ENCODE data around the gene C12orf42. TPM values are rescaled to one million over a fixed set of nuclear protein-coding genes. Genes with fewer than 3 reads are reported as not detected.

The C12orf42 gene
- total and polyA plus RNA-seq, 4 donors = 0.14 to 0.17 TPM; not detected in 2

GRCh38 chr12:103373088-103373523 lies 122.7 kb downstream of the C12orf42 start:
- Histone ChIP-seq H3K9me3 (ENCODE audit: control insufficient read depth in 4 of 4, low read length in 3 of 4) (no peaks in the 10 kb centered on the region), H3K9ac (ENCODE audit: low read depth in 1 of 2, low read length in 2 of 2) (no peak overlapping the region), H3K27ac (ENCODE audit: low read depth in 1 of 2, low read length in 2 of 2) (no peak overlapping the region), H3K36me3 (ENCODE audit: control insufficient read depth in 4 of 4, insufficient read depth in 3 of 4, low read depth in 1 of 4, low read length in 3 of 4) (peaks cover 0 to 2% (median 0%) of the 10 kb centered on the region in 4 donors), H3K27me3 (ENCODE audit: control insufficient read depth in 4 of 4, insufficient read depth in 4 of 4, low read length in 3 of 4) (no peaks in the 10 kb centered on the region), H3K4me3 (ENCODE audit: low read depth in 1 of 3, low read length in 3 of 3) (no peak overlapping the region), H3K4me1 (ENCODE audit: control insufficient read depth in 4 of 4, insufficient read depth in 4 of 4, low read length in 3 of 4) (no peaks in the 10 kb centered on the region)
- no peak for DNase-seq (ENCODE audit: low spot score)
- 47% methylated on average over 4 of the region's 4 CpGs for WGBS
- TF ChIP-seq MAX (IDR thresholded peaks at IDR 0.05) (no peak), EGR1 (IDR thresholded peaks at IDR 0.05; ENCODE audit: low read depth in 2 of 2) (no peak), JUND (IDR thresholded peaks at IDR 0.05) (no peak), SP1 (IDR thresholded peaks at IDR 0.05) (no peak), ATF3 (IDR thresholded peaks at IDR 0.05) (no peak), NR2F2 (IDR thresholded peaks at IDR 0.05) (no peak), ZBTB33 (IDR thresholded peaks at IDR 0.05) (no peak), HNF4A (conservative IDR thresholded peaks at IDR 0.05) (no peak), HNF4G (IDR thresholded peaks at IDR 0.05) (no peak), FOXA1 (IDR thresholded peaks at IDR 0.05) (no peak), RAD21 (IDR thresholded peaks at IDR 0.05) (no peak), RXRA (IDR thresholded peaks at IDR 0.05) (no peak)

- WGBS = 94% methylated on average over 1 of the region's 1 CpG
- no peak for TF ChIP-seq SP1 (IDR thresholded peaks at IDR 0.05)
- TF ChIP-seq CTCF (IDR thresholded peaks at IDR 0.05; ENCODE audit: low read depth, low read length, missing input control) = no peak
- Histone ChIP-seq H3K9ac (ENCODE audit: low read depth in 1 of 2, low read length in 2 of 2) (no peak overlapping the region), H3K36me3 (ENCODE audit: control insufficient read depth in 4 of 4, insufficient read depth in 3 of 4, low read depth in 1 of 4, low read length in 3 of 4) (no peaks in the 10 kb centered on the region), H3K27ac (ENCODE audit: low read depth in 1 of 2, low read length in 2 of 2) (no peak overlapping the region), H3K4me3 (ENCODE audit: low read depth in 1 of 3, low read length in 3 of 3) (no peak overlapping the region), H3K4me1 (ENCODE audit: control insufficient read depth in 4 of 4, insufficient read depth in 4 of 4, low read length in 3 of 4) (no peaks in the 10 kb centered on the region), H3K9me3 (ENCODE audit: control insufficient read depth in 4 of 4, low read length in 3 of 4) (peaks cover 0 to 3% (median under 1%) of the 10 kb centered on the region in 4 donors), H3K27me3 (ENCODE audit: control insufficient read depth in 4 of 4, insufficient read depth in 4 of 4, low read length in 3 of 4) (no peaks in the 10 kb centered on the region)
- DNase-seq (ENCODE audit: low spot score) = no peak
Observed at GRCh38 chr12:103369929-103370328, 125.8 kb downstream of the C12orf42 start.

GRCh38 chr12:103368167-103368566 lies 127.6 kb downstream of the C12orf42 start:
- WGBS = 86% methylated on average over 1 of the region's 1 CpG
- H3K36me3 ChIP-seq (ENCODE audit: control insufficient read depth in 4 of 4, insufficient read depth in 3 of 4, low read depth in 1 of 4, low read length in 3 of 4) = no peaks in the 10 kb centered on the region
- H3K27ac ChIP-seq (ENCODE audit: low read depth in 1 of 2, low read length in 2 of 2) = no peak overlapping the region
- H3K9me3 ChIP-seq (ENCODE audit: control insufficient read depth in 4 of 4, low read length in 3 of 4) = peaks cover 0 to 3% (median under 1%) of the 10 kb centered on the region in 4 donors
- no peaks in the 10 kb centered on the region for H3K4me1 ChIP-seq (ENCODE audit: control insufficient read depth in 4 of 4, insufficient read depth in 4 of 4, low read length in 3 of 4)
- H3K4me3 ChIP-seq (ENCODE audit: low read depth in 1 of 3, low read length in 3 of 3) = no peak overlapping the region
- no peak for DNase-seq (ENCODE audit: low spot score)
- no peaks in the 10 kb centered on the region for H3K27me3 ChIP-seq (ENCODE audit: control insufficient read depth in 4 of 4, insufficient read depth in 4 of 4, low read length in 3 of 4)
- no peak overlapping the region for H3K9ac ChIP-seq (ENCODE audit: low read depth in 1 of 2, low read length in 2 of 2)
- TF ChIP-seq YY1 (IDR thresholded peaks at IDR 0.05) (no peak), HNF4G (IDR thresholded peaks at IDR 0.05) (no peak), CTCF (IDR thresholded peaks at IDR 0.05; ENCODE audit: low read depth, low read length, missing input control) (no peak), REST (IDR thresholded peaks at IDR 0.05) (no peak), JUND (IDR thresholded peaks at IDR 0.05) (no peak), ZBTB33 (IDR thresholded peaks at IDR 0.05) (no peak), HNF4A (conservative IDR thresholded peaks at IDR 0.05) (no peak), NR2F2 (IDR thresholded peaks at IDR 0.05) (no peak)

Data from liver (tissue), 9 donors.